GM18870 (cell line): ENCODE data around the gene BANP.

Experiments used
- ATAC-seq: cut with Tn5 transposase; IDR thresholded peaks from one replicate; pipeline ENCODE4 v1.9.1; 2021; ENCODE audit warnings: moderate library complexity; ENCODE audit not compliant: unreplicated experiment

Gene BANP

DNA sequence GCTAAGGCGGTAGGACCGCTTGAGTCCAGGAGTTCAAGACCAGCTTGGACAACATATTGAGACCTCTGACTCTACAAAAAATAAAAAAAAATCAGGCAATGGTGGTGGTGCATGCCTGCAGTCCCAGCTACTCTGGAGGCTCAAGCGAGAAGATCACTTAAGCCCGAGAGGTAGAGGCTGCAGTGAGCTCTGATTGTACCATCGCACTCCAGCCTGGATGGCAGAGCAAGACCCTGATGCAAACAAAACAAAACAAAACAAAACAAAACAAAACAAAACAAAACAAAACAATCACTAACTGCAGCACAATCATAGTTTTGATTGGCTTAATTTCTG, 2.5 kb upstream of the BANP start:
- no peak for ATAC-seq

GRCh38 chr16:87949071-87949744, 2.0 kb upstream of the BANP start:
- ATAC-seq: no peak

DNA sequence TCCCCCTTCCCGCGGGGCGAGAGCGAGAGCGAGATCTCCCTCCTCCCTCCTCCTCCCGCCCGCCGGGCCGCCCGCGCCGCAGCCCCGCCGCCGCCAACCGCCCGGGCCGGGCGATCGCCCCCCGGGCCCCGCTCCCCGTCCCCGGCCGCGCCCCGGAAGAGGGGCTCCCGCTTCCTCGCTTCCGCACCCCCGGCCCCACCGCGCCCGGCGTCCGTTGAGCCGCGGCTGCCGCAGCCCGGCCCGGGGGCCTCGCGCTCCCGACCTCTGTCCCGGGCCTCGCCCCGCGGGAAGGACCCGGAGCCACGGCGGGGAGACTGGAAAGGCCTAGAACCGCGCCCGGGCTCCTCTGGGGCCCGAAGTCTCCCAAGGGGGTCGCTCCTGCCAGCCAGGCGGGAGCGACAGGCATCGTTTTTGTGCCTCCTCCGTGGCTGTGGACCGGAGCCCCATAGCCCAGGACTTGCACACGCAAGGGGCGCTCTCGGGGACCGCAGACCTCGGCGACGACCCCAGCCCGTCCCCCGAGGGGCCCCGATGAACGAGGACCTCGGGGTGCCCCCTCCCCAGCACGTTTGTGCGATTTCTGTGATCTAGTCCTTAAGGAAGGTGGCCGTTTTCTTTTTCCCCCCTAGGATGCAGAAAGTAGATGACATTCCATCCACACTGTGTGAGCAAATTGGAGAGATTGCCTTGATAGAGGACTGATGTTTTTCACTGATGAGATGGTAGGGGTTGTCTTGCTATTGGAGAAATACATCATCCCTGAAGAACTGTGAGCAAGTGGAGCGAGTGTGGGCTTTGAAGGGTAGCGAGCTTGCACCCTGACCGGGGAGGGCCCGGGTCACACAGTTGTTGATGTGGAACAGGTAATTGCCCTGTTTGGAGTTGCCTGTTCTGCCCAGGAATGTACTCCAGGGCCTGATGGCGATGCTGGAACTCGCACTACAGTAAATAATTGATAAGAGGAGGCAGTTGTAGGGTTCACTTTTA, 611 bp downstream of the BANP start:
- no peak for ATAC-seq

DNA sequence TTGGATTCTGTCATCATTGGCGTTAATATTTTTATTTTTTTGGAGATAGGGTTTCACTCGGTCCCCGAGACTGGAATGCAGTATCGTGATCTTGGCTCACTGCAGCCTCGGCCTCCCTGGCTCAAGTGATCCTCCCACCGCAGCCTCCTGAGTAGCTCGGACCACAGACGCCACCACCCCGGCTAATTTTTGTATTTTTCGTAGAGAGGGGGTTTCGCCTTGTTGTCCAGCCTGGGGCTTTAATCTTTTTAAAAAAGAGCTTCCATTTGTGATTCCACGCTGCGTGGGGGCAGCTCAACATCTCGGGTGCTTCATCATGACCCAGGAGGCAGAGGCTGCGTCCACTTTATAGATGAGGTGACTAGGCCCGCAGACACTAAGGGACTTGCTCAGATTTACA, 1.5 kb downstream of the BANP start:
- no peak for ATAC-seq

DNA sequence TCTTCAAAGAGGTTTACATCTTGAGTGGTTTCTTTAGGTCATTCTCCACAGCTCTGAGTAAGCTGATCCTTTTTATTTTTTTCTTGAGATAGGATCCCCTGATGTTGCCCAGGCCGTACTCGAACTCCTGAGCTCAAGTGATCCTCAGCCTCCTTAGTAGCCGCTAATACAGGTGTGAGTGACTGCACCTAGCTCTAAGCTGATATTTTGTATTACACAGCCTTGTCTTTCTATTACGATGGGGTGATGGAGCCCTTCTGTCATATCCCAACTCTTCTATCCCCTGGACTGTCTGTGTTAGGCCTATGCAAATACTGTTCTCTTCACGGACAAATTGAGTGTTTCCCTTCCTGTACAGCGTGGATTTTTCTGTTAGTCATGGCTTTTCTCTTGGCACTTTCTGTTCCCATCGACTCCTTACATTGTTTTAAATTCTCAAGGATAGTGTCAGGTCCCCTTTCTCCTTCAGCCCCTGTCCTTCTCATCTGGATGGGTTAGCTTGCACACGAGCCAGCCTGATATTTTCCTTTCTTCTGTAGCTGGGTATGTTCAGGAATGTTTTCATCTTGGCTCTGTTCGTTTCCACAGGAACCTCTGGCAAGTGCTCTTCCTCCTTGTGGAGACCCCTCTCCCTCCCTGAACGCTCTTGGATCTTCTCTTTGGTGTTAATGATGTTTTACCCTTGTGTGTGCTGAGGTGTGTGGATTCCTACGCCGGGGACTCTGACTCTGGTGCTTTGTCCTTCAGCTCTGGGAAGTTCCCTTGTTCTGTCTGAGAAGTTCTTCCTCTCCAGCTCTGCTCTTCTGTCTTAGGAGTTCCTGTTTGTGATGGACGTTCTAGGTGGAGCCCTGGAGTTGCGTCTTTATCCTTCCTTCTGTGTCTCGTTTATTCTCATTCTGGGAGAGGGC, 2.3 kb downstream of the BANP start:
- ATAC-seq: no peak

GRCh38 chr16:87954361-87954760, 3.1 kb downstream of the BANP start:
- ATAC-seq: no peak

DNA sequence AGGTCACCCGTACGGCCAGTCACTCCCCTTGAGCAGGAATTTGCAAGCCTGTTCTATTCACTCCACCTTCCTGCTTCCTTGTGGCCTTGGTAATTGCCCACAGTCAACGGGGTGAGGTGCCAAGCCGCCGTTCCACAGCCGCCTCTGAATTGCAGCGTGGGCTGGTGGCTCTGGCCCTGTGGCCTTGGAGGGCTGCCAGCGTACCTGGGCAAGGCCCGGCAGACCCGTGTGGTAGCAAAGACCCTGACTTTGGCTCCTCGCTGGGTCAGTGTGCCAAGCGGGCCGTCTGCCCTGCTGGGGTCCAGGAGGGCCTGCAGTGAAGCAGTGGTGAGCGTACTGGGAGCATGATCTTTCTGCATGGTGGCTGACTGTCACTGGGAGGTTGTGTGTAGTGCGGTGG, 3.6 kb downstream of the BANP start:
- ATAC-seq: no peak

GRCh38 chr16:87955302-87956097, 4.3 kb downstream of the BANP start:
- no peak for ATAC-seq

- ATAC-seq: no peak
Observed at GRCh38 chr16:87956098-87956364, 4.8 kb downstream of the BANP start.

DNA sequence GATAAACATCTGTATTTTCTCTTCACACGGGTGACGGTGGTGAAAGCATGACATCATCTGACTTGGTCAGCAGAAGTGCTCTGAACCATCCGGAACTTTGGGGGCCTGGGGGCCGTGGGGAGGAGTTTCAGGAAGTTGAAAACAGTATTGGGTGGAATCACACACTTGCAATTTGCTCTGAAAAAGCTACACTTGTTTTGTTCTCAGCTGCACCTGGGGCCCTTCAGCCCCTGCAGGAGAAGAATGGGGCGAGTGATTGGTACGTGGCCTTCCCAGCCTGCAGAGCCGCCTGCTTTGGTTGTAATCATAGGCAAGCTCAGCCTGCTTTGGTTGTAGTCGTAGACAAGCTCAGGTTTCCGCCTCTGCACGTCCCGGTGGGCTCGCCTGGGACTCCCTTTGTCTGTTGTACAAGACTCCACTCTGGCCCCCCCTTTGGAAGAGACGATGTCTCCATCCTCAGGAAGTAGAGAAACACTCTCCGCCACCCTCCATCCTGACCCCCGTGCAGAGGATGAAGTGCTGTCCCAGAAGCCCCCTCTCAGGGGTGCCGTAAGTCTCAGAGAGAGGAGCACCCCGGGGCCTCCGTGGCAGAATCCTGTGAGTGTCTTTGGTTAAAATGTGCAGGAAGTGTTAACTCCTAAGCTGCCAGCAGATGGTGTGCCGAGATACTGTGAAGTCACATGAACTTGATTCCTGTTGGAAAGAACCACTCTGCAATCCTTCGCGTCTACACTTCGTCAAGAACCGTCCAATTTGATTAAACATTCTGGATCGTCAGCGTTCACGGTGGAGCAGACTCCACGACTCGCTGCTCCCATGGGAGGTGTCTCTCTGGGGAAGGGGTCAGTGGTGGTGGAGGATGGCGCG, 5.4 kb downstream of the BANP start:
- ATAC-seq: no peak

DNA sequence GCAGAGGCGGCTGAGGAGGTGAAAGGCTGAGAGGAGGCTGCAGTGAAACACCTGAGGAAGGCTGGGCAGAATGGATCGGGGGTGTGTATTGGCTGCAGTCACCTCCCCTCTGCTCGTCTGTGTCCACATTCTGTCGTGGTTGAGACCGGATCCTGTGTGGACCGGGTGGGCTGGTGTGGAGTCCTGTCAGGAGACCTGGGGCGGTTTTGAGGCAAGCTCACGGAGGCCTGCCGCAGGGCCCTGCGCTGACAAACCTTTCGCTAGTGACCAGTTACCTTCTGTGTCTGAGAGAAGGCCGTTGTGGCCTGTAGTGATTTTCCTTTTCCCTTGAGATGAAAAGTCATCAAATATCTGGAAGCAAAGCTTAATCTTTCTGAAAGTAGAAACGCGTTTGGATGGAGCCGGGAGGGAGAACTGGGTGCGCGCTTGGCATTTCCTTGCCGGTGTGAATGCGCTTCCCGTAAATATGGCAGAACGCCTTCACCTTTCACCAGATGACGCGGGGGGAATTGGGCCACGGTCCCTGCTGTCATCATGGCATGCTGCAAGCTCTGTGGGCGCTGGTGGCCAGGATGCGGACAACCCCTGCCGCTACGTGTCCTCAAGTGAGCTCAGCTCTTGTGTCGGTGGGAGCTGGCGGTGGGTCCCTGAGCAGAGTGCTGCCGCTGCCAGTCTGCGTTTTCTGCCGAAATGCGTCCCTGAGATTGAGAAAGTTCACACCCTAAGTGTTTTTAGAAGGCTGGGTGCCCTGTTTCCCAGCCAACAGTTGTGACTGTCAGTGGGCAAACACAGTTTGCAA, 6.3 kb downstream of the BANP start:
- ATAC-seq: no peak

DNA sequence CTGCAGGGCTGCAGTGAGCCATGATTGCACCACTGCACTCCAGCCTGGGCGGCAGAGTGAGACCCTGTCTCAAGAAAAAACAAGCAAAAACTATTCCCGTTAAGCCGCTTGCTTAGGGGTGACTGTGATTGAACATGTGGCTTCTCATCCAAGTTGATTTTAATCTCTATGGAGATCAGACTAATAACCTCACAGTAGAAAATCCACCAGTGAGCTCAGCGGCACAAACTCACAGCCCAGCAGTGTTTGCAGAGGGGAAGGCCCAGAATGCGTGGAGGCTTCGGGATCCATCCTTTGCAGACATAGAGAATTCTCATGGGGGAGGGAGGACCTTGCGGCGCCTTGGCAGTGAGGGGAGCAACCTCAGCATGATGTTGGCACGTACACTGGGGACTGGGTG, 7.4 kb downstream of the BANP start:
- no peak for ATAC-seq

DNA sequence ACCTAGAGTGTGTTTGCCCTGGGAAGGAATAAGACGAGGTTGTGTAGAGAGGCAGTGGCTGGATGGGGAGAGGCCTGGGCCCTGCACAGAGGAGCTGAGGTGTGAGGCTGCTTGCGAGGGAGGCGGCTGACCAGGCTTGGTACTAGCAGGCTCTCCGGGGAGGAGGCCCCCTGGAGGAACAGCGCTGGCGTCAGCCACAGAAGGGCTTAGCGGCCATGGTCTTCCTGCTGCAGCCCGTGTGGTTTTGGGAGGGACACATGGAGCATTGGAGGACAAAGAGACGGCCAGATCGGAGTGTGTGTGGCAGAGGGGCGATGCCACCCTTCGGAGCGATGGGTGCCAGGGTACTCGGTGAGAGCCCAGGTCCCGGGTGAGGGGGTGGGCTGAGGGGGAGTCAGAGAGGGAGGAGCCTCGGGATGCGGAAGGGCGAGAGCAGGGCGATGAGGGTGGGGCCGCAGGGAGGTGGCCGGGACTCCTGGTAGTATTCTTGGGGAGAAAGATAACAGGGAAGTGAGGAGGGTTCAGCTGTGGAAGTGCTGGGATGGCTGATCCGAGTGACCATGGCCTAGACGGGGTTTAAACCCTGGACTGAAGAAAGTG, 8.3 kb downstream of the BANP start:
- no peak for ATAC-seq

GRCh38 chr16:87960296-87960695, 9.1 kb downstream of the BANP start:
- no peak for ATAC-seq

GRCh38 chr16:87960852-87961251, 9.6 kb downstream of the BANP start:
- ATAC-seq: no peak

- ATAC-seq: no peak
Observed at GRCh38 chr16:87961623-87962022, 10.4 kb downstream of the BANP start.

DNA sequence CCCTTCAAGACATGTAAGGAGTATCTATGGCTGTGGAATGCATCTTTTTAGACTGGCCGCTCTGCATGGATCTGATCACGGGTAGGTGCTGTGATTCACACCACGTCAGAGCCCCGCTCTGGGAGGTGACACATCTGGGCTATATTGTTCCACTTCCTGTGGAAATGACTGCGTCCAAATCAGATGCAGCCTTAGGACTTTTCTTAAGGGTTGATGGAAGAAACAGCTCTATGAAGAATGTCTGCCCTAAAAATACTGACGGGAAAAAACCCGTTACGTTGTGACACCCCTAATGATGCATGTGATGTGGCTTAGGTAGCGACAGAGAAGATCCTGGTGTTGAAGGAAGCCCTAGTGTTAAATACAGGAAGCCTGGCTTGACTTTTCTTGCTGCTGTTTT, 12.2 kb downstream of the BANP start:
- no peak for ATAC-seq

DNA sequence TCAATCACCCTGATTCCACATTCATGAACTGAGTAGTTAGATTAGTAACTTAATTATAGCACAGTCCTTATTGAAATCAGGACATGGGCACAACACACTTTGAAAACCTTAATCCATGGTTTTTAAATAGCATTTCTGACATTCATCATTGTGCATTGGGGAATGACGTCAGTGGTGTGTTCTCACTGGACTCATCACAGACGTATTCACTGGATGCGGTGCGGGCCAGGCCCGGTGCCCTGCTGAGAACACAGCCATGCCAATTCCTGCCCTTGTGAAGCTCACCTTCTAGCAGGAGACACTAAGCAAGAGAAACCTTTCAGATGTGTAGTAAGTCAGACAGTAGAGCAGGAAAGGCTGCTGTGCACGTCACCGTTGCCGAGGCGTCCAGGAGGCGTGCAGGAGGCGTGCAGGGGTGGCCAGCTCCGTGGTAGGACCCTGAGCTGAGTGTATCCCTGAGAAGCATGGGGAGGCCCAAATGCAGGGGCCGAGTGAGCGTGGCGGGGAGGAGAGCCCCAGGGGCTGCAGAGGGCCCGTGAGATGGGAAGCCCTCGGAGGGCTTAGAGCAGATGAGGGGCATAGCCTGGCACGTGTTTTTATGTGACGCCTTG, 12.9 kb downstream of the BANP start:
- ATAC-seq: no peak
